Measurements from ENCODE around the gene TDRD10.

DNA sequence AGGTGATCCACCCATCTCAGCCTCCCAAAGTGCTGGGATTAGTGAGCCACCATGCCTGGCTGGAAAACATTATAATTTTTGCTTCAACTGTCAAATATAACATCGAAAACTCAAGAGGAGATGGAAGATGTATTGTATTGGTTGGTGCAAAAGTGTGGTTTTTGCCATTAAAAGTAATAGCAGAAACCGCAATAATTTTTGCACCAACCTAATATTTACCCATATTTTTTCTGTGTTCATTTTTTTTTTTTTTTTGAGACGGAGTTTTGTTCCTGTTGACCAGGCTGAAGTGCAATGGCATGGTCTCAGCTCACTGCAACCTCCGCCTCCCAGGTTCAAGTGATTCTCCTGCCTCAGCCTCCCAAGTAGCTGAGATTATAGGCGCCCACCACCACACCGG lies 27.3 kb downstream of the TDRD10 start:
- TF ChIP-seq CTCF (IDR thresholded peaks at IDR 0.05; ENCODE audit: control extremely low read depth in 1 of 3, insufficient read depth in 1 of 3, low read depth in 1 of 3, low read length in 3 of 3) (no peak), SP2 (IDR thresholded peaks at IDR 0.05; ENCODE audit: low read length) (no peak), GABPA (IDR thresholded peaks at IDR 0.05; ENCODE audit: borderline replicate concordance, insufficient read depth, low read length) (no peak)

Measured in H1 (cell line).